Neuronal stem cell (in vitro differentiated cells): ENCODE data around the gene CHEK1.

Source experiments
- DNase-seq: peaks from one replicate; pipeline ENCODE4 v3.0.0-alpha.2; 2013; ENCODE audit warnings: low spot score
- H2AFZ ChIP-seq: one replicate; pipeline ENCODE4 v1.6.1; 2013; ENCODE audit warnings: mild to moderate bottlenecking, low read length, inconsistent platforms
- H2AK5ac ChIP-seq: 2 replicates; pipeline ENCODE4 v1.6.1; 2013; ENCODE audit warnings: low read depth, mild to moderate bottlenecking, inconsistent platforms, low read length, moderate library complexity, mixed read lengths
- H2BK120ac ChIP-seq: 2 replicates; pipeline ENCODE4 v1.6.1; 2013; ENCODE audit warnings: low read depth, mild to moderate bottlenecking, inconsistent platforms, low read length, moderate library complexity, mixed read lengths
- H2BK12ac ChIP-seq: one replicate; pipeline ENCODE4 v1.6.1; 2013; ENCODE audit warnings: low read length, inconsistent platforms
- H2BK15ac ChIP-seq: 2 replicates; pipeline ENCODE4 v1.6.1; 2013; ENCODE audit warnings: mild to moderate bottlenecking, low read length, inconsistent platforms, mixed read lengths
- H2BK5ac ChIP-seq: one replicate; pipeline ENCODE4 v1.6.1; 2013; ENCODE audit warnings: inconsistent platforms, mild to moderate bottlenecking, low read length, moderate library complexity
- H3K14ac ChIP-seq: one replicate; pipeline ENCODE4 v1.6.1; 2013; ENCODE audit warnings: low read length, inconsistent platforms
- H3K18ac ChIP-seq: 2 replicates; pipeline ENCODE4 v1.6.1; 2013; ENCODE audit warnings: low read length, inconsistent platforms
- H3K23ac ChIP-seq: 2 replicates; pipeline ENCODE4 v1.6.1; 2013; ENCODE audit warnings: low read depth, mild to moderate bottlenecking, mixed read lengths, low read length, inconsistent platforms; ENCODE audit not compliant: poor library complexity
- H3K27ac ChIP-seq: replicated peaks from 3 replicates; pipeline ENCODE4 v1.5.1; 2013; ENCODE audit warnings: low read length, inconsistent platforms
- H3K27me3 ChIP-seq, 3 experiments: 2 replicates each; pipeline ENCODE4 v1.6.1; 2013; ENCODE audit warnings: low read length in 3 of 3, mild to moderate bottlenecking in 2 of 3, inconsistent platforms in 1 of 3, low read depth in 1 of 3, mixed read lengths in 1 of 3, moderate library complexity in 1 of 3; ENCODE audit not compliant: control insufficient read depth in 3 of 3, insufficient read depth in 3 of 3
- H3K36me3 ChIP-seq, 2 donors: replicated peaks in 1 of 2; 2 replicates each; pipeline ENCODE4 v1.6.1; 2013; ENCODE audit warnings: low read length in 2 of 2; ENCODE audit not compliant: control insufficient read depth in 2 of 2, insufficient read depth in 2 of 2
- H3K4ac ChIP-seq: 2 replicates; pipeline ENCODE4 v1.6.1; 2013; ENCODE audit warnings: inconsistent platforms, mild to moderate bottlenecking, low read length, moderate library complexity
- H3K4me1 ChIP-seq, 2 donors: 1 replicate in 1 of 2; 2 replicates in 1 of 2; pipeline ENCODE4 v1.6.1; 2013; ENCODE audit warnings: low read length in 2 of 2, low read depth in 1 of 2; ENCODE audit not compliant: control insufficient read depth in 2 of 2, insufficient read depth in 1 of 2
- H3K4me2 ChIP-seq: one replicate; pipeline ENCODE4 v1.6.1; 2013; ENCODE audit warnings: mild to moderate bottlenecking, low read length, inconsistent platforms; ENCODE audit not compliant: insufficient read depth, poor library complexity, severe bottlenecking
- H3K4me3 ChIP-seq, 2 donors: 2 replicates each; pipeline ENCODE4 v1.5.1; 2013; ENCODE audit warnings: low read length in 2 of 2, mild to moderate bottlenecking in 2 of 2, inconsistent platforms in 1 of 2, moderate library complexity in 1 of 2
- H3K79me1 ChIP-seq: one replicate; pipeline ENCODE4 v1.6.1; 2013; ENCODE audit warnings: low read depth, mild to moderate bottlenecking, inconsistent platforms, low read length, moderate library complexity
- H3K9ac ChIP-seq: one replicate; pipeline ENCODE4 v1.6.1; 2013; ENCODE audit warnings: mild to moderate bottlenecking, low read depth, low read length, inconsistent platforms; ENCODE audit not compliant: poor library complexity
- H3K9me3 ChIP-seq, 2 donors: replicated peaks in 1 of 2; 2 replicates each; pipeline versions ENCODE3 to v1.6.1; 2013; ENCODE audit warnings: low read length in 2 of 2, mild to moderate bottlenecking in 2 of 2, inconsistent platforms in 1 of 2, low read depth in 1 of 2, mixed read lengths in 1 of 2, moderate library complexity in 1 of 2; ENCODE audit not compliant: control insufficient read depth in 2 of 2, insufficient read depth in 1 of 2
- H4K8ac ChIP-seq: one replicate; pipeline ENCODE4 v1.6.1; 2013; ENCODE audit warnings: low read depth, mild to moderate bottlenecking, inconsistent platforms, low read length, moderate library complexity
- H4K91ac ChIP-seq: one replicate; pipeline ENCODE4 v1.6.1; 2013; ENCODE audit warnings: low read length, low read depth, mild to moderate bottlenecking, inconsistent platforms; ENCODE audit not compliant: poor library complexity
- WGBS, 2 donors: extraction: QIAGEN DNeasy Blood & Tissue Kit; methylation state at CpG; one replicate each; pipeline ENCODE4 v1.1.7; 2013; ENCODE audit warnings: missing lambda C conversion rate in 2 of 2, mixed read lengths in 1 of 2; ENCODE audit not compliant: insufficient read length in 2 of 2, insufficient replicate concordance in 1 of 2; ENCODE audit errors: extremely low coverage in 2 of 2; 5-methylcytosine and 5-hydroxymethylcytosine counted together

CHEK1 gene

GRCh38 chr11:125623064-125623463, 1.9 kb upstream of the CHEK1 start:
- Histone ChIP-seq H2AK5ac (no peak overlapping the region), H3K9ac (no peak overlapping the region), H3K4me3 (no peak overlapping the region), H3K27ac (no peak overlapping the region), H3K36me3 (peaks cover 18 to 67% of the 10 kb centered on the region in 2 donors), H3K4me2 (no peak overlapping the region), H4K91ac (no peak overlapping the region), H2BK120ac (no peak overlapping the region), H4K8ac (no peak overlapping the region), H2BK15ac (no peak overlapping the region), H3K14ac (no peak overlapping the region), H3K27me3 (no peaks in the 10 kb centered on the region), H3K4me1 (peaks cover 0 to 6% of the 10 kb centered on the region in 2 donors), H2AFZ (no peak overlapping the region), H2BK5ac (no peak overlapping the region), H3K23ac (no peak overlapping the region), H3K79me1 (no peaks in the 10 kb centered on the region), H2BK12ac (no peak overlapping the region), H3K4ac (no peak overlapping the region), H3K18ac (no peak overlapping the region), H3K9me3 (no peaks in the 10 kb centered on the region)
- no peak for DNase-seq
- WGBS, 2 donors: no CpG with 5 or more reads among the region's 1 CpG

- Histone ChIP-seq H3K9ac (peak overlapping the region; percentile 91), H3K4me3 (peak overlapping the region; percentile 70 to 80), H3K14ac (no peak overlapping the region), H4K8ac (no peak overlapping the region), H2BK12ac (no peak overlapping the region), H3K27ac (peak overlapping the region; percentile 91), H2AFZ (peak overlapping the region; percentile 95), H3K4ac (no peak overlapping the region), H3K9me3 (no peaks in the 10 kb centered on the region), H2AK5ac (peak overlapping the region; percentile 12), H3K23ac (peak overlapping the region; percentile 99), H3K4me2 (peak overlapping the region; percentile 81), H3K18ac (peak overlapping the region; percentile 86), H2BK5ac (peak overlapping the region; percentile 96), H2BK15ac (no peak overlapping the region), H3K36me3 (peaks cover 11 to 68% of the 10 kb centered on the region in 2 donors), H3K79me1 (no peaks in the 10 kb centered on the region), H4K91ac (peak overlapping the region; percentile 87), H2BK120ac (no peak overlapping the region), H3K27me3 (no peaks in the 10 kb centered on the region), H3K4me1 (peaks cover 0 to 6% of the 10 kb centered on the region in 2 donors)
- DNase-seq: no peak
- no CpG with 5 or more reads among the region's 20 CpGs for WGBS, 2 donors
Measured at GRCh38 chr11:125625225-125625629, 264 bp downstream of the CHEK1 start.

GRCh38 chr11:125625630-125626287, 796 bp downstream of the CHEK1 start:
- no peak overlapping the region for H4K8ac ChIP-seq
- H2AFZ ChIP-seq: peak overlapping the region; percentile 95
- H3K36me3 ChIP-seq: peaks cover 10 to 68% of the 10 kb centered on the region in 2 donors
- H3K4me3 ChIP-seq: peak overlapping the region; percentile 70 to 80
- no peaks in the 10 kb centered on the region for H3K79me1 ChIP-seq
- peaks cover 0 to 6% of the 10 kb centered on the region in 2 donors for H3K4me1 ChIP-seq
- H3K14ac ChIP-seq: no peak overlapping the region
- H3K4me2 ChIP-seq: peak overlapping the region; percentile 81
- peak overlapping the region; percentile 47 for H2BK120ac ChIP-seq
- no CpG with 5 or more reads among the region's 51 CpGs for WGBS, 2 donors
- peak overlapping the region; percentile 12 for H2AK5ac ChIP-seq
- H2BK15ac ChIP-seq: no peak overlapping the region
- H3K27me3 ChIP-seq: no peaks in the 10 kb centered on the region
- peak overlapping the region; percentile 91 for H3K9ac ChIP-seq
- no peaks in the 10 kb centered on the region for H3K9me3 ChIP-seq
- H3K27ac ChIP-seq: peak overlapping the region; percentile 91
- H2BK5ac ChIP-seq: peak overlapping the region; percentile 96
- peak overlapping the region; percentile 87 for H3K18ac ChIP-seq
- no peak overlapping the region for H3K4ac ChIP-seq
- DNase-seq: peak; percentile 95
- peak overlapping the region; percentile 87 for H4K91ac ChIP-seq
- H2BK12ac ChIP-seq: no peak overlapping the region
- peak overlapping the region; percentile 99 for H3K23ac ChIP-seq

GRCh38 chr11:125626288-125626950, 1.5 kb downstream of the CHEK1 start:
- peaks cover 0 to 6% of the 10 kb centered on the region in 2 donors for H3K4me1 ChIP-seq
- no peak overlapping the region for H2BK15ac ChIP-seq
- no peak overlapping the region for H3K4ac ChIP-seq
- H2AFZ ChIP-seq: peak overlapping the region; percentile 95
- H3K4me2 ChIP-seq: peak overlapping the region; percentile 69
- no peak overlapping the region for H4K91ac ChIP-seq
- H2BK12ac ChIP-seq: no peak overlapping the region
- peak overlapping the region; percentile 51 for H3K9ac ChIP-seq
- H3K27me3 ChIP-seq: no peaks in the 10 kb centered on the region
- peak overlapping the region; percentile 96 for H2BK5ac ChIP-seq
- peak overlapping the region; percentile 91 for H3K27ac ChIP-seq
- H2AK5ac ChIP-seq: no peak overlapping the region
- no peaks in the 10 kb centered on the region for H3K9me3 ChIP-seq
- no CpG with 5 or more reads among the region's 18 CpGs for WGBS, 2 donors
- H3K23ac ChIP-seq: no peak overlapping the region
- no peak overlapping the region for H3K14ac ChIP-seq
- peak overlapping the region; percentile 70 to 80 for H3K4me3 ChIP-seq
- DNase-seq: no peak
- no peaks in the 10 kb centered on the region for H3K79me1 ChIP-seq
- peaks cover 11 to 68% of the 10 kb centered on the region in 2 donors for H3K36me3 ChIP-seq
- H4K8ac ChIP-seq: no peak overlapping the region
- H2BK120ac ChIP-seq: peak overlapping the region; percentile 47
- peak overlapping the region; percentile 87 for H3K18ac ChIP-seq
